Neural progenitor cell (in vitro differentiated cells): ENCODE data around the gene DUOX1. TPM values are rescaled to one million over a fixed set of nuclear protein-coding genes. Genes with fewer than 3 reads are reported as not detected.

ENCODE experiments used
- DNase-seq: peaks from one replicate; pipeline ENCODE4 v3.0.0-alpha.2; 2016; ENCODE audit warnings: low spot score
- H2AFZ ChIP-seq: fragments of 200-600 bp; sonication (generic); replicated peaks from 2 replicates; pipeline ENCODE4 v1.6.1; 2016; ENCODE audit warnings: antibody characterized with exemption
- H3F3A ChIP-seq: fragments of 200-600 bp; sonication (generic); 2 replicates; pipeline ENCODE4 v1.6.1; 2016; ENCODE audit warnings: antibody characterized with exemption, low read depth
- H3K27ac ChIP-seq: fragments of 200-600 bp; sonication (generic); 2 replicates; pipeline ENCODE4 v1.5.1; 2016; ENCODE audit warnings: mild to moderate bottlenecking
- H3K27me3 ChIP-seq: fragments of 200-600 bp; sonication (generic); 2 replicates; pipeline ENCODE4 v1.6.1; 2016; ENCODE audit warnings: mild to moderate bottlenecking, moderate library complexity
- H3K36me3 ChIP-seq: fragments of 200-600 bp; sonication (generic); 2 replicates; pipeline ENCODE4 v1.5.1; 2016
- H3K4me1 ChIP-seq: fragments of 200-600 bp; sonication (generic); 2 replicates; pipeline ENCODE4 v1.6.1; 2016; ENCODE audit warnings: mixed run types
- H3K4me2 ChIP-seq: fragments of 200-600 bp; sonication (generic); 2 replicates; pipeline ENCODE4 v1.6.1; 2016
- H3K4me3 ChIP-seq: fragments of 200-600 bp; sonication (generic); 2 replicates; pipeline ENCODE4 v1.5.1; 2016
- H3K79me2 ChIP-seq: fragments of 200-600 bp; sonication (generic); 2 replicates; pipeline ENCODE4 v1.6.1; 2016; ENCODE audit warnings: low read depth
- H3K9ac ChIP-seq: fragments of 200-600 bp; sonication (generic); 2 replicates; pipeline ENCODE4 v1.6.1; 2016
- H3K9me3 ChIP-seq: fragments of 200-600 bp; sonication (generic); 2 replicates; pipeline ENCODE4 v1.5.1; 2016; ENCODE audit warnings: low read depth
- H4K20me1 ChIP-seq: fragments of 200-600 bp; sonication (generic); 2 replicates; pipeline ENCODE4 v1.6.1; 2016; ENCODE audit warnings: low read depth
- H3K27ac Mint-ChIP-seq: 3 replicates; pipeline ENCODE4 v1.8.0; 2021; ENCODE audit warnings: mixed read lengths
- H3K27me3 Mint-ChIP-seq: 2 replicates; pipeline ENCODE4 v1.8.0; 2022; ENCODE audit warnings: low read depth, mild to moderate bottlenecking, inconsistent platforms, moderate library complexity, mixed read lengths; ENCODE audit not compliant: insufficient read depth
- H3K36me3 Mint-ChIP-seq: 3 replicates; pipeline ENCODE4 v1.8.0; 2021; ENCODE audit warnings: mixed read lengths
- H3K4me1 Mint-ChIP-seq: 3 replicates; pipeline ENCODE4 v1.8.0; 2021; ENCODE audit warnings: mixed read lengths
- H3K4me3 Mint-ChIP-seq: 3 replicates; pipeline ENCODE4 v1.8.0; 2021; ENCODE audit warnings: mild to moderate bottlenecking, moderate library complexity, mixed read lengths
- H3K9me3 Mint-ChIP-seq: 3 replicates; pipeline ENCODE4 v1.8.0; 2020; ENCODE audit warnings: mixed read lengths
- EZH2 ChIP-seq: fragments of 200-600 bp; sonication (generic); IDR thresholded peaks from 2 replicates; pipeline ENCODE4 v1.6.1; 2017; ENCODE audit warnings: antibody characterized with exemption, mild to moderate bottlenecking, moderate library complexity
- EZH2phosphoT487 ChIP-seq: fragments of 200-600 bp; sonication (generic); IDR thresholded peaks from 2 replicates; pipeline ENCODE4 v1.6.1; 2017; ENCODE audit warnings: antibody characterized with exemption
- total RNA-seq: library from RNA; depleted of rRNA; stranded (reverse); fragments of >200 nt; gene quantifications from 2 replicates; pipeline ENCODE4 v1.2.3, GENCODE V29; 2015; ENCODE audit warnings: low replicate concordance
- TF ChIP-seq, protein P1 (sequence below): fragments of 200-600 bp; sonication (generic); IDR thresholded peaks from 2 replicates; pipeline ENCODE4 v1.5.1; 2017; ENCODE audit warnings: antibody characterized with exemption, mild to moderate bottlenecking

Gene DUOX1
- total RNA-seq, 1 donor from 2014 or later = 0.30 TPM

DNA sequence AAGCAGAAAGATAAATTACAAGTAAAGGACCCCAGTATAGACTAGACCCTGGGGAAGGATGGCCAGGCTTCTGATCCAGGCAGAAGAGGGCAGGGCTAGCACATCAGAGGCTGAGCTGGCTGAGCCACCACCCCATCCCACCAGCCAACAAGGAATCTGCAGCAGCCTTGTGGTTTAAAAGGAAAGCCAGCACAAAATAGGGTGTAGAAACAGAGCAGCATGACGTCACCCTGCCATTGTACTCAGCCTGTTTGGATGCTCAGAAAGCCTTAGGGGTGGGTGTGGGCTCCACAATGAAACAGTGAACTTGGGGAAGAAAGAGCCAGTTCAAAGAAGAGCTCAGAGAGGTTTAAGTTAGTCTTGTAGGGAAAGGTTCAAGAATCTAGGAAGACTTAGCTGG lies 28.2 kb downstream of the DUOX1 start:
- no peak overlapping the region for H3K4me2 ChIP-seq
- no peak overlapping the region for H3K4me3 Mint-ChIP-seq
- H4K20me1 ChIP-seq = no peaks in the 10 kb centered on the region
- H3K27ac ChIP-seq = no peak overlapping the region
- H3K36me3 Mint-ChIP-seq = peaks cover 1% of the 10 kb centered on the region
- peaks cover 12% of the 10 kb centered on the region for H3K4me1 ChIP-seq
- peaks cover 2% of the 10 kb centered on the region for H3K9me3 Mint-ChIP-seq
- H3K27me3 ChIP-seq = no peaks in the 10 kb centered on the region
- DNase-seq = peak; percentile 52
- peaks cover 37% of the 10 kb centered on the region for H3K4me1 Mint-ChIP-seq
- no peak overlapping the region for H3K9ac ChIP-seq
- TF ChIP-seq, protein P1, sequence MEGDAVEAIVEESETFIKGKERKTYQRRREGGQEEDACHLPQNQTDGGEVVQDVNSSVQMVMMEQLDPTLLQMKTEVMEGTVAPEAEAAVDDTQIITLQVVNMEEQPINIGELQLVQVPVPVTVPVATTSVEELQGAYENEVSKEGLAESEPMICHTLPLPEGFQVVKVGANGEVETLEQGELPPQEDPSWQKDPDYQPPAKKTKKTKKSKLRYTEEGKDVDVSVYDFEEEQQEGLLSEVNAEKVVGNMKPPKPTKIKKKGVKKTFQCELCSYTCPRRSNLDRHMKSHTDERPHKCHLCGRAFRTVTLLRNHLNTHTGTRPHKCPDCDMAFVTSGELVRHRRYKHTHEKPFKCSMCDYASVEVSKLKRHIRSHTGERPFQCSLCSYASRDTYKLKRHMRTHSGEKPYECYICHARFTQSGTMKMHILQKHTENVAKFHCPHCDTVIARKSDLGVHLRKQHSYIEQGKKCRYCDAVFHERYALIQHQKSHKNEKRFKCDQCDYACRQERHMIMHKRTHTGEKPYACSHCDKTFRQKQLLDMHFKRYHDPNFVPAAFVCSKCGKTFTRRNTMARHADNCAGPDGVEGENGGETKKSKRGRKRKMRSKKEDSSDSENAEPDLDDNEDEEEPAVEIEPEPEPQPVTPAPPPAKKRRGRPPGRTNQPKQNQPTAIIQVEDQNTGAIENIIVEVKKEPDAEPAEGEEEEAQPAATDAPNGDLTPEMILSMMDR = no peak
- TF ChIP-seq EZH2 (no peak), EZH2phosphoT487 (no peak)
- H3K27me3 Mint-ChIP-seq = peaks cover 10% of the 10 kb centered on the region
- H3K27ac Mint-ChIP-seq = peak overlapping the region; percentile 29
- H3K4me3 ChIP-seq = no peak overlapping the region
- no peaks in the 10 kb centered on the region for H3K79me2 ChIP-seq
- no peaks in the 10 kb centered on the region for H3K36me3 ChIP-seq
- no peak overlapping the region for H2AFZ ChIP-seq
- H3K9me3 ChIP-seq = no peaks in the 10 kb centered on the region
- no peaks in the 10 kb centered on the region for H3F3A ChIP-seq

DNA sequence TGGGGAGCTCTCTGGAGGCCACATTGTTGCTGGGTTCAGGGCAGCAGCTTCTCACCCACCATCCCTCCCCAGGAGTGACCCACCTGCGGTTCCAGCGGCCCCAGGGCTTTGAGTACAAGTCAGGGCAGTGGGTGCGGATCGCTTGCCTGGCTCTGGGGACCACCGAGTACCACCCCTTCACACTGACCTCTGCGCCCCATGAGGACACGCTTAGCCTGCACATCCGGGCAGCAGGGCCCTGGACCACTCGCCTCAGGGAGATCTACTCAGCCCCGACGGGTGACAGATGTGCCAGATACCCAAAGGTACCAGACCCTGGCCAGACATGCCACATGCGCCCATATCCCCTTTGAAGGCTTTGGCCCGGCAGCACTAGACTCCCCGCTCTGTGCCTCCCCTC lies 31.9 kb downstream of the DUOX1 start:
- TF ChIP-seq, protein P1 = no peak
- no peak for TF ChIP-seq EZH2phosphoT487
- TF ChIP-seq EZH2 = no peak
- peaks cover 12% of the 10 kb centered on the region for H3F3A ChIP-seq
- H2AFZ ChIP-seq = no peak overlapping the region
- H3K27ac Mint-ChIP-seq = no peak overlapping the region
- H3K9ac ChIP-seq = no peak overlapping the region
- no peak overlapping the region for H3K27ac ChIP-seq
- DNase-seq = no peak
- peaks cover 12% of the 10 kb centered on the region for H3K27me3 Mint-ChIP-seq
- H3K4me2 ChIP-seq = no peak overlapping the region
- H3K79me2 ChIP-seq = no peaks in the 10 kb centered on the region
- H3K36me3 ChIP-seq = no peaks in the 10 kb centered on the region
- no peaks in the 10 kb centered on the region for H3K27me3 ChIP-seq
- no peak overlapping the region for H3K4me3 ChIP-seq
- no peaks in the 10 kb centered on the region for H3K9me3 Mint-ChIP-seq
- H3K4me1 ChIP-seq = peaks cover 14% of the 10 kb centered on the region
- peaks cover 1% of the 10 kb centered on the region for H3K36me3 Mint-ChIP-seq
- no peaks in the 10 kb centered on the region for H4K20me1 ChIP-seq
- H3K4me1 Mint-ChIP-seq = peaks cover 27% of the 10 kb centered on the region
- no peaks in the 10 kb centered on the region for H3K9me3 ChIP-seq
- no peak overlapping the region for H3K4me3 Mint-ChIP-seq

DNA sequence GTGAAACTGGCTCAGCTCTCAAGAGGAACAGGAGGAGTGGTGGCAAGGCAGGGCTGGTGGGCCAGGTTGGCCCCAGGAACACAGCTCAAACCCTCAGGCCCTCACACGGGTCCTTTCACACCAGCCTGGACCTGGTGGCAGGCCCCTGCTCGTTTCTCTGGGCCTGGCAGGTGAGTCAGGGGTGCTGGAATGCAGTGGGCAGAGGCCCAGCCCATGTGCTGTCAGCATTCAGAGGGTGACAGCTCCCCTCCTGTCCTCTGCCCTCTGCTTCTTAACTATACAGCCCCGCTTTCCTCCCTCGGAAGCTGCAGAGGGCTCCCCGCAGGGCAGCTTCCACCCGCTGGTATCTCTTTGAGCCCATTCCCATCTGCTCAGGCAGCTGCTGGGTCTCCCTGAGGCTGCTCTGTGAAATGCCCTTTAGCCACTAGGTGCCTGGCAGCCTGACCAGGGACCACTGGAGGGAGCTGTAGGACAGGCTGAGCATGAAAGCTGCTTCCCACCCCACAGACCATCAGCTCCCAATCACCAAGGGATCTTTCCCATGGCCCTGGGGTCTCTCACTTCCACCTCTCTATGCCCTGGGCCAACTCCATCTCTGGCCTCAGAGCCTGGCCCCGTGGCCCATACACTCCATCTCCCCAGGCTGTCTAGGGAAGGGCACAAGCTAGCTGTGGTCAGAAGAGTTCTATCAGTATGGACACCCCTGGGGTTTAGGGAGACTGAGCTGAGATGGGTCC lies 33.1 kb downstream of the DUOX1 start:
- H3K79me2 ChIP-seq = no peaks in the 10 kb centered on the region
- H3K4me1 ChIP-seq = peaks cover 11% of the 10 kb centered on the region
- no peak overlapping the region for H3K27ac Mint-ChIP-seq
- H3F3A ChIP-seq = peaks cover 25% of the 10 kb centered on the region
- no peaks in the 10 kb centered on the region for H3K9me3 Mint-ChIP-seq
- H3K4me2 ChIP-seq = no peak overlapping the region
- H2AFZ ChIP-seq = no peak overlapping the region
- TF ChIP-seq, protein P1 = peak; percentile 87
- TF ChIP-seq EZH2phosphoT487 = no peak
- DNase-seq = peak; percentile 87
- H3K36me3 Mint-ChIP-seq = peaks cover 3% of the 10 kb centered on the region
- no peaks in the 10 kb centered on the region for H3K36me3 ChIP-seq
- no peak overlapping the region for H3K4me3 Mint-ChIP-seq
- peaks cover 12% of the 10 kb centered on the region for H3K27me3 Mint-ChIP-seq
- no peaks in the 10 kb centered on the region for H3K27me3 ChIP-seq
- no peak overlapping the region for H3K4me3 ChIP-seq
- peaks cover 18% of the 10 kb centered on the region for H3K4me1 Mint-ChIP-seq
- H3K9me3 ChIP-seq = no peaks in the 10 kb centered on the region
- no peak overlapping the region for H3K27ac ChIP-seq
- peaks cover 5% of the 10 kb centered on the region for H4K20me1 ChIP-seq
- no peak overlapping the region for H3K9ac ChIP-seq
